ENCODE results near the gene DYNLT2B.

DYNLT2B gene

GRCh38 chr3:196339044-196339443, 21.0 kb upstream of the DYNLT2B start:
- no peak overlapping the region for H3K4ac ChIP-seq (ENCODE audit: low read length)
- H2BK120ac ChIP-seq (ENCODE audit: low read depth, low read length), result no peak overlapping the region
- H3K27ac ChIP-seq (replicated peaks; ENCODE audit: low read length), result no peak overlapping the region
- no peaks in the 10 kb centered on the region for H3K36me3 ChIP-seq (replicated peaks in 1 of 2; ENCODE audit: control insufficient read depth in 2 of 2, insufficient read depth in 2 of 2, low read length in 2 of 2)
- no peak overlapping the region for H4K91ac ChIP-seq (ENCODE audit: low read depth, low read length, poor library complexity)
- H2BK12ac ChIP-seq (ENCODE audit: low read length), result no peak overlapping the region
- H3K4me2 ChIP-seq (ENCODE audit: insufficient read depth, low read length, poor library complexity, severe bottlenecking), result no peak overlapping the region
- H3K4me1 ChIP-seq (ENCODE audit: control insufficient read depth in 2 of 2, insufficient read depth in 1 of 2, low read depth in 1 of 2, low read length in 2 of 2), result no peaks in the 10 kb centered on the region
- WGBS, 2 donors (ENCODE audit: extremely low coverage in 2 of 2, insufficient read length in 2 of 2, insufficient replicate concordance in 1 of 2), result no CpG with 5 or more reads among the region's 6 CpGs
- H3K23ac ChIP-seq (ENCODE audit: low read depth, low read length, poor library complexity), result no peak overlapping the region
- H3K9ac ChIP-seq (ENCODE audit: low read depth, low read length, poor library complexity), result no peak overlapping the region
- no peak overlapping the region for H2BK5ac ChIP-seq (ENCODE audit: low read length)
- no peak for DNase-seq (ENCODE audit: low spot score)
- no peak overlapping the region for H3K4me3 ChIP-seq (ENCODE audit: low read length in 2 of 2)
- peaks cover 4 to 9% of the 10 kb centered on the region in 2 donors for H3K9me3 ChIP-seq (replicated peaks in 1 of 2; ENCODE audit: control insufficient read depth in 2 of 2, insufficient read depth in 1 of 2, low read depth in 1 of 2, low read length in 2 of 2)
- H4K8ac ChIP-seq (ENCODE audit: low read depth, low read length), result no peak overlapping the region
- H3K14ac ChIP-seq (ENCODE audit: low read length), result no peak overlapping the region
- no peaks in the 10 kb centered on the region for H3K79me1 ChIP-seq (ENCODE audit: low read depth, low read length)
- H2AFZ ChIP-seq (ENCODE audit: low read length), result no peak overlapping the region
- no peak overlapping the region for H2AK5ac ChIP-seq (ENCODE audit: low read depth, low read length)
- H3K18ac ChIP-seq (ENCODE audit: low read length), result no peak overlapping the region
- no peaks in the 10 kb centered on the region for H3K27me3 ChIP-seq (ENCODE audit: control insufficient read depth in 3 of 3, insufficient read depth in 3 of 3, low read depth in 1 of 3, low read length in 3 of 3)
- no peak overlapping the region for H2BK15ac ChIP-seq (ENCODE audit: low read length)

- DNase-seq (ENCODE audit: low spot score), result no peak
- Histone ChIP-seq H2BK120ac (ENCODE audit: low read depth, low read length) (no peak overlapping the region), H3K9me3 (replicated peaks in 1 of 2; ENCODE audit: control insufficient read depth in 2 of 2, insufficient read depth in 1 of 2, low read depth in 1 of 2, low read length in 2 of 2) (peaks cover 4 to 7% of the 10 kb centered on the region in 2 donors), H3K4me1 (ENCODE audit: control insufficient read depth in 2 of 2, insufficient read depth in 1 of 2, low read depth in 1 of 2, low read length in 2 of 2) (no peaks in the 10 kb centered on the region), H3K27me3 (ENCODE audit: control insufficient read depth in 3 of 3, insufficient read depth in 3 of 3, low read depth in 1 of 3, low read length in 3 of 3) (no peaks in the 10 kb centered on the region), H2BK15ac (ENCODE audit: low read length) (no peak overlapping the region), H3K4me3 (ENCODE audit: low read length in 2 of 2) (no peak overlapping the region), H4K8ac (ENCODE audit: low read depth, low read length) (no peak overlapping the region), H3K18ac (ENCODE audit: low read length) (no peak overlapping the region), H3K4me2 (ENCODE audit: insufficient read depth, low read length, poor library complexity, severe bottlenecking) (no peak overlapping the region), H3K27ac (replicated peaks; ENCODE audit: low read length) (no peak overlapping the region), H2AK5ac (ENCODE audit: low read depth, low read length) (no peak overlapping the region), H3K79me1 (ENCODE audit: low read depth, low read length) (no peaks in the 10 kb centered on the region), H2AFZ (ENCODE audit: low read length) (no peak overlapping the region), H3K4ac (ENCODE audit: low read length) (no peak overlapping the region), H3K36me3 (replicated peaks in 1 of 2; ENCODE audit: control insufficient read depth in 2 of 2, insufficient read depth in 2 of 2, low read length in 2 of 2) (no peaks in the 10 kb centered on the region), H4K91ac (ENCODE audit: low read depth, low read length, poor library complexity) (no peak overlapping the region), H3K9ac (ENCODE audit: low read depth, low read length, poor library complexity) (no peak overlapping the region), H3K14ac (ENCODE audit: low read length) (no peak overlapping the region), H3K23ac (ENCODE audit: low read depth, low read length, poor library complexity) (no peak overlapping the region), H2BK12ac (ENCODE audit: low read length) (no peak overlapping the region), H2BK5ac (ENCODE audit: low read length) (no peak overlapping the region)
- no CpG with 5 or more reads among the region's 17 CpGs for WGBS, 2 donors (ENCODE audit: extremely low coverage in 2 of 2, insufficient read length in 2 of 2, insufficient replicate concordance in 1 of 2)
Measured at GRCh38 chr3:196336319-196337145, 18.5 kb upstream of the DYNLT2B start.

GRCh38 chr3:196335503-196335948, 17.5 kb upstream of the DYNLT2B start:
- Histone ChIP-seq H2BK5ac (ENCODE audit: low read length) (no peak overlapping the region), H3K27me3 (ENCODE audit: control insufficient read depth in 3 of 3, insufficient read depth in 3 of 3, low read depth in 1 of 3, low read length in 3 of 3) (no peaks in the 10 kb centered on the region), H3K4me3 (ENCODE audit: low read length in 2 of 2) (no peak overlapping the region), H4K8ac (ENCODE audit: low read depth, low read length) (no peak overlapping the region), H2AFZ (ENCODE audit: low read length) (peak overlapping the region; percentile 75), H3K4ac (ENCODE audit: low read length) (no peak overlapping the region), H3K23ac (ENCODE audit: low read depth, low read length, poor library complexity) (peak overlapping the region; percentile 65), H3K4me2 (ENCODE audit: insufficient read depth, low read length, poor library complexity, severe bottlenecking) (no peak overlapping the region), H4K91ac (ENCODE audit: low read depth, low read length, poor library complexity) (no peak overlapping the region), H2AK5ac (ENCODE audit: low read depth, low read length) (no peak overlapping the region), H2BK15ac (ENCODE audit: low read length) (no peak overlapping the region), H2BK12ac (ENCODE audit: low read length) (no peak overlapping the region), H3K4me1 (ENCODE audit: control insufficient read depth in 2 of 2, insufficient read depth in 1 of 2, low read depth in 1 of 2, low read length in 2 of 2) (no peaks in the 10 kb centered on the region), H3K79me1 (ENCODE audit: low read depth, low read length) (no peaks in the 10 kb centered on the region), H2BK120ac (ENCODE audit: low read depth, low read length) (no peak overlapping the region), H3K18ac (ENCODE audit: low read length) (peak overlapping the region; percentile 71), H3K27ac (replicated peaks; ENCODE audit: low read length) (no peak overlapping the region), H3K14ac (ENCODE audit: low read length) (peak overlapping the region; percentile 82), H3K36me3 (replicated peaks in 1 of 2; ENCODE audit: control insufficient read depth in 2 of 2, insufficient read depth in 2 of 2, low read length in 2 of 2) (no peaks in the 10 kb centered on the region), H3K9me3 (replicated peaks in 1 of 2; ENCODE audit: control insufficient read depth in 2 of 2, insufficient read depth in 1 of 2, low read depth in 1 of 2, low read length in 2 of 2) (peaks cover 4 to 7% of the 10 kb centered on the region in 2 donors), H3K9ac (ENCODE audit: low read depth, low read length, poor library complexity) (peak overlapping the region; percentile 70)
- WGBS, 2 donors (ENCODE audit: extremely low coverage in 2 of 2, insufficient read length in 2 of 2, insufficient replicate concordance in 1 of 2), result no CpG with 5 or more reads among the region's 12 CpGs
- no peak for DNase-seq (ENCODE audit: low spot score)

GRCh38 chr3:196334982-196335381, 16.9 kb upstream of the DYNLT2B start:
- Histone ChIP-seq H4K8ac (ENCODE audit: low read depth, low read length) (no peak overlapping the region), H3K27me3 (ENCODE audit: control insufficient read depth in 3 of 3, insufficient read depth in 3 of 3, low read depth in 1 of 3, low read length in 3 of 3) (no peaks in the 10 kb centered on the region), H3K18ac (ENCODE audit: low read length) (no peak overlapping the region), H3K79me1 (ENCODE audit: low read depth, low read length) (no peaks in the 10 kb centered on the region), H3K9me3 (replicated peaks in 1 of 2; ENCODE audit: control insufficient read depth in 2 of 2, insufficient read depth in 1 of 2, low read depth in 1 of 2, low read length in 2 of 2) (peaks cover 4 to 7% of the 10 kb centered on the region in 2 donors), H3K36me3 (replicated peaks in 1 of 2; ENCODE audit: control insufficient read depth in 2 of 2, insufficient read depth in 2 of 2, low read length in 2 of 2) (no peaks in the 10 kb centered on the region), H4K91ac (ENCODE audit: low read depth, low read length, poor library complexity) (no peak overlapping the region), H3K9ac (ENCODE audit: low read depth, low read length, poor library complexity) (no peak overlapping the region), H2AFZ (ENCODE audit: low read length) (no peak overlapping the region), H3K23ac (ENCODE audit: low read depth, low read length, poor library complexity) (no peak overlapping the region), H2AK5ac (ENCODE audit: low read depth, low read length) (no peak overlapping the region), H3K4me1 (ENCODE audit: control insufficient read depth in 2 of 2, insufficient read depth in 1 of 2, low read depth in 1 of 2, low read length in 2 of 2) (no peaks in the 10 kb centered on the region), H3K4ac (ENCODE audit: low read length) (no peak overlapping the region), H2BK15ac (ENCODE audit: low read length) (no peak overlapping the region), H2BK120ac (ENCODE audit: low read depth, low read length) (no peak overlapping the region), H3K4me3 (ENCODE audit: low read length in 2 of 2) (no peak overlapping the region), H3K4me2 (ENCODE audit: insufficient read depth, low read length, poor library complexity, severe bottlenecking) (no peak overlapping the region), H3K14ac (ENCODE audit: low read length) (no peak overlapping the region), H2BK12ac (ENCODE audit: low read length) (no peak overlapping the region), H2BK5ac (ENCODE audit: low read length) (no peak overlapping the region), H3K27ac (replicated peaks; ENCODE audit: low read length) (no peak overlapping the region)
- no peak for DNase-seq (ENCODE audit: low spot score)
- no CpG with 5 or more reads among the region's 1 CpG for WGBS, 2 donors (ENCODE audit: extremely low coverage in 2 of 2, insufficient read length in 2 of 2, insufficient replicate concordance in 1 of 2)
